Endometrial microvascular endothelial cells (primary cell): Measurements from ENCODE around the gene MACF1. TPM values are rescaled to one million over a fixed set of nuclear protein-coding genes. Genes with fewer than 3 reads are reported as not detected.
"Not testable (repeated sequence)": the region's sequence is repeated elsewhere in the genome, so short reads cannot be mapped to it uniquely, and the experiment has no call there.

Experiments
- in situ Hi-C: cut with HindIII; loops from 2 replicates; pipeline ENCODE4 v1.10.0; 2017; ENCODE audit warnings: low sequenced_read_pairs, low pct_unique_long_range_greater_than_20kb; ENCODE audit errors: inconsistent ontology term
- total RNA-seq: library from RNA; depleted of rRNA; stranded (reverse); fragments of >200 nt; gene quantifications from one replicate; pipeline ENCODE4 v1.2.3, GENCODE V29; 2015; ENCODE audit errors: inconsistent ontology term

Gene MACF1
- total RNA-seq, 1 donor from 2014 or later, result 183 TPM

- in situ Hi-C loops, result no loop called here
These were observed 262.1 kb downstream of the MACF1 start for GRCh38 chr1:39466413-39467107.

GRCh38 chr1:39467108-39467720 is 262.7 kb downstream of the MACF1 start:
- in situ Hi-C loops, result not testable (repeated sequence)

- in situ Hi-C loops, result no loop called here
These were observed 264.7 kb downstream of the MACF1 start for GRCh38 chr1:39469150-39469549.

GRCh38 chr1:39470040-39470439 is 265.5 kb downstream of the MACF1 start:
- in situ Hi-C loops, result no loop called here

- in situ Hi-C loops, result no loop called here
These were observed 268.3 kb downstream of the MACF1 start for GRCh38 chr1:39472826-39473225.

- in situ Hi-C loops, result no loop called here
These were observed 268.8 kb downstream of the MACF1 start for GRCh38 chr1:39473324-39473723.

GRCh38 chr1:39474810-39475209 is 270.3 kb downstream of the MACF1 start:
- in situ Hi-C loops, result no loop called here

GRCh38 chr1:39475551-39475950 is 271.1 kb downstream of the MACF1 start:
- in situ Hi-C loops, result not testable (repeated sequence)

GRCh38 chr1:39478126-39478915 is 273.8 kb downstream of the MACF1 start:
- in situ Hi-C loops, result no loop called here

- in situ Hi-C loops, result no loop called here
These were observed 276.8 kb downstream of the MACF1 start for GRCh38 chr1:39481289-39481688.

GRCh38 chr1:39483276-39483675 is 278.8 kb downstream of the MACF1 start:
- in situ Hi-C loops, result no loop called here

GRCh38 chr1:39484564-39484963 is 280.1 kb downstream of the MACF1 start:
- in situ Hi-C loops, result no loop called here

- in situ Hi-C loops, result no loop called here
These were observed 280.7 kb downstream of the MACF1 start for GRCh38 chr1:39485046-39485803.

GRCh38 chr1:39488012-39488545 is 283.6 kb downstream of the MACF1 start:
- in situ Hi-C loops, result no loop called here

- in situ Hi-C loops, result no loop called here
These were observed 284.5 kb downstream of the MACF1 start for GRCh38 chr1:39488793-39489566.

- in situ Hi-C loops, result no loop called here
These were observed 285.2 kb downstream of the MACF1 start for GRCh38 chr1:39489567-39490239.

- in situ Hi-C loops, result no loop called here
These were observed 286.2 kb downstream of the MACF1 start for GRCh38 chr1:39490596-39491145.
